Hypothalamus (tissue), 51 donors: ENCODE measurements around the gene HDAC5.
A peak's percentile ranks its signal among the peaks of the same experiment; 100 is the strongest.
"Not testable (repeated sequence)": the region's sequence is repeated elsewhere in the genome, so short reads cannot be mapped to it uniquely, and the experiment has no call there.

Source experiments
- DNase-seq, 51 donors: peaks; one replicate each; lab custom pipeline; 2025; lab: John Stamatoyannopoulos, UW

The HDAC5 gene

DNA sequence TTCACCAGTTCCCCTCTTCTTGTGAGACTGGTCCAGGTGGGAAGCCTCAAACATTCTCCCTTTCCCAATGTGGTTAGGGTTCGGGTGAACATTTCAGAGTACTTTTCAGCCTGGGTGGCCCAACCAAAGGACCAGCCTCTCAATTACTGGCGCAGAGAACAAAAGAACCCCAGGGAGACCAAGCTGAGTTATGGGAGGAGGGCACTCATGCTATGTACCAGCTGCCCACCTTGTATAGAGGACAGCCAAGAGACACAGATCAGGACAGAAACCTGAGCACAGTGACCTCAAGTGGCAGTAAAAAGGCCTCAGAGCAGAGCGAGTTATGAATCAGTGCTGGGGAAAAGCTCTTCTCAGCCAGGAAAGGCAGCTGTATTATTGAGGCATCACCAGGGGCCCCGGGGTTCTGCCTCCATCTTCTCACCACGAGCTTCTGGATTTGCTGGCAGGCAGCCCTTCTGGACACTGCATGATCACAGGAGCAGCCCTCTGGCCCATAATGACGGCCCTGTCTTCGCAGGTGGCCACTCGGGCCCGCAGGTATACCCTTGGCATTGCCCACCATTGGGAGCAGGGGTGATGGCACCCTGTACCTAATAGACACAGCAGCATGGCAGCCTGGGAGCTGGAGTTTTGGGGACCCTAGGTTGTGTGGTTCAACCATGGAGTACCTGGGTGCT, 49.1 kb downstream of the HDAC5 start:
- no peak for DNase-seq

DNA sequence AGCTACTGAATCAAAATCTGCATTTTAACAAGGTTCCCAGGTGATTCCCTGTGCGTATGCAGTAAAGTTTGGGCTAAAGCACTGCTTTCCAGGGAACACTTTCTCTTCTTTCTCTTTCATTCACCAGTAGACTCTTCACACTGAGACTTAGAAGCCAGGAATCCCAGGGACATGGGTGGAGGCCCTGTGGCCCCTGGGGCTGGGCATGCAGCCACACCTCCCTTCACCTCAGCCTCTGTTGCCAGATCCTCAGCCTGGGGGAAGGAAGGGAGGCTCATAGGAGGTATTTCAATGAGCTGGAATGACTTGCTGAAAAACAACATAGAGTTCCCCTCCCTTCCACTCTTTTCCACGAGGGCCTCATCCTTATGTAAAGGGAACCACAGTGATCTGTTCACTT, 51.7 kb downstream of the HDAC5 start:
- DNase-seq, result no peak

DNA sequence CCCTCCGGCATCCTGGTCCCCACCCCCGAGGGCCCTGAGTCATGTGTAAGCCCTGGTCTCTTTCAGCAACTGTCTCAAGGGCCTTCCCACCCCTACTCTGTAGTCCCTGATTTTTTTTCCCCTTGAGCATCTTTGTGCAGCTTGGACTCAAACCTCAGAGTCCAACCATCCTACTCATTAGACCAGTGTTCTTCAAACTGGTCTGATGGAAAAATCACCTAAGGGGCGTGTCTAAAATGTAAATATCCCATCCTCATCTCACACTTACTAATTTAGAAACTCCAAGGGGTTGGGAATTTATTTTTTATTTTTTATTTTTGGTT, 52.3 kb downstream of the HDAC5 start:
- DNase-seq, result no peak

DNA sequence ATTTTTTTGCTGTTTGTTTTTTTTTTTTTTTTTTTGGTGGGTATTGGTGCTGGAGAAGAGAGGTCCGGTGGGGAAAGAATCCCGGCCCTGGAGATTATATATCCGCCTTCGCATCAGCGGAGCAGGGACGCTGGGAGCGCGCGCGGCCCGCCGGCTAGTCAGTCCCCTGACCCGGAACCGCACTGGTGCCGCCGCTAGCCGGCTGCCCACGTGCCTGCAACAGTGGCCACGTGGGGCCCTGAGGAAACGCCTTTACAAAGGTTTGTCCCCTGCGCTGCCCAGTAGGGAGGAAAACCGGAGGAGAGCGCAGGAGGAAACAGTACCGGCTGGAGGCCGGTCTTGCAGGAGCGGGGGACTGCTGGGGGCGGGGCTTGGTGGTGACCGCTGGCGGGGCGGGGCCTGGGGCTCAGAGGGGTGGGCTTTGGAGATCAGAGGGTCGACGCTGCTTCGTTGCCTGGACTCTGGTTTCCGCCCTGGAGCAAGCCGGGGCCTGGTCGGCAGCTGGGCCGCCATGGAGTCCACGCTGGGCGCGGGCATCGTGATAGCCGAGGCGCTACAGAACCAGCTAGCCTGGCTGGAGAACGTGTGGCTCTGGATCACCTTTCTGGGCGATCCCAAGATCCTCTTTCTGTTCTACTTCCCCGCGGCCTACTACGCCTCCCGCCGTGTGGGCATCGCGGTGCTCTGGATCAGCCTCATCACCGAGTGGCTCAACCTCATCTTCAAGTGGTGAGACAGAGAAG, 52.8 kb downstream of the HDAC5 start, which contains the start of gene G6PC3:
G6PC3 (plus strand) TSS at position 281 of the 743 bp plus-strand sequence; CDS start at position 512, 231 bp downstream.
- peak; percentile 41 to 98 (median 94) for DNase-seq

DNA sequence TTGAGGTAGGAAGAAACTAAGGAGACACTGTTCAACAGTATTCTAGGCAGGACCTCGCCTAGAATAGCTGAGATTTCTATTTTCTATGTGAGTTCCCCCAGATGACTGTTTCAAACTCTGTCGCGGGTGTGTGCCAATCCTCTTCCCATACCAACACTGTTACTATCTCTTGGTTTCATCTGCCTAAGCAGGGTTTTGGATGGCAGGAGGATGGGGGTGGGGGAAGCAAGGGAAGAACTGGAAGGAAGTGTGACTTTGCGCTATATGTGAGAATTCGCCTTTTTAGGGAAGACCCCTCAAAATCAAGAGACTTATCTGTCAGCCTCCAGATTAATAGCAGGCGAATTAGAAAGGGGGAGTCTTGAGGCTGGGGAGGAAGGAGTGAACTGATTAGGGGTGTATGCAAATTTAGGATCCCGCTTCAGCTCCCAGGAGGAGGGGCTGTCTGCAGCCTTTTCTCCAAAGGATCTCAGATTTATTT, 53.4 kb downstream of the HDAC5 start:
- DNase-seq, result peak in 4 of 51 donors; percentile 8 to 58 (median 29)

DNA sequence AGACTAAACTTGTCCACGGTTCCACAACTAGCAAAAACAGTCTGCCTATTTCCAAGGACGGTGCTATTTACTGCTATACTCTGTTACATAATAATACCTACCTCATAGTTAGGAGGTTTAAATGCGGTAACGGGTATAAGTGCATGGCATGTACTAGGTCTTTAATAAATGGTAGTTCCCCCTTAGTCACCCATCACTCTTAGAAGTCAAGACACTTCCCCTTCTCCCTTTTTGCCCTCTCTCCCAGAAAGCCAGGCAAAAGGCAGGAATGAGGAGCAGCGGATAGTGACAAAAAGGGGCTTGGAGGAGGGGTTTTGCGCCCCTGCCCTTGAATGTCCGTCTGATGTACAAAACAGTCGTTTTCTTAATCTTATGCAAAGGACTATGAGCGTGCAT, 55.9 kb downstream of the HDAC5 start:
- DNase-seq, result no peak

DNA sequence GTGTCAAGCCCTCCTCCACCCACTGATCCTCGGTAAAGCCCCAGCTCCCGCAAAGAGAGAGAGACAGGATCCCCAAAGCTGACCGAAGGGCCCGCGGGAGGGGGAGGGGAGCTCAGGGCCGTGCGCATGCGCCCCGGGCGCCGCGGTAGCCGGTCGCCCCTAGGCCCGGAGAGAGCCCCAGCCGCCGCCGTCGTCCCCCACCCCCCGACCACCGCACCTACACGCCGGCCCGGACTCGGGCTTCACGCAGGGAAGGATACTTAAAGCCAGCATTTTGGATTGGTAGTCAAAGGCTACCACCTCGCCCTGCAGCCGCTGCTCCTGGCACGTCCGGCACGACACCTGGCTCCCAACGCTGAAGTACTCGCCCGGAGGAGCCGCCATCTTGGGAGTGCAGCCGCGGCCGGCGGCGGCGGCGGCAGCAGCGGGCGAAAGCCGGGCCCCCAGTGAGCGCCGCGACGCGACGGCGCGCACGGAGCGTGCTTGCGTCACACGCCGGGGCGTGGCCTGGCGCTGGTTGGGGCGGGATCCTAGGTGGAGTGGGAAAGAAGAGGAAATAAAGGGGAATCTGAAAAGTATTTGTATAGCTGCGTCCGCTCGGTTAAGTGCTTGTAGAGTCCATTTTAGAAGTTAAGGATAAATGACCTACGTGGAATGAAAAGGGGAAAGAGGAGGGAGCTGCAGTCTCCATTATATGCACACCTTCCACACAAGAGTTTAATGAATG, 57.1 kb downstream of the HDAC5 start, which contains the start of gene LSM12:
LSM12 (minus strand) TSS at position 468 of the 727 bp plus-strand sequence; CDS start at position 384, 84 bp downstream.
- peak; percentile 25 to 87 (median 70) for DNase-seq

DNA sequence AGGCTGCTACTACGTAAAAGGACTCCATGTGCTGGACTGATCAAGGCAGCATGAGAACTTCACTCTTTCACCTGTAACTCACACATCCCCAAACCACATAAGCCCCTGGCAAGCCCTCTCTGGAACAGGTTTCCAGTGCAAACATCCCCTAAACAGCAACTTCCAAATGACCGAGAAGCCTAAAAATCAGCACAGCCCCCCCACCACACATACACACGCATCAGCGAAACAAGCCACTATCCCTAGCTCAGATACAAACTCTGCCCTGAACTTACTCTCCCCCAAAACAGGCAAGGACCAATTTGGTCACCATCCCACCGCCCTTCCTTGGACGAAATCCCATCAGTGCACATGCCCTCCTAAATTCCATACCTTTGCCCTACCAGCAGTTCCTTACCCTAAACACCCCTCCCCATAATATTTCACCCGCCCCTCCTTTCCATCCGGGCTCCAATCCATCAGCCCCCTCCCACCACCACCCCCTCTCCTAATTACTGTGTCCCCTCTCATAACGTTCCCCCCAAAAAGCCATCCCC, 57.7 kb downstream of the HDAC5 start:
- peak in 1 of 51 donors; percentile 16 for DNase-seq

DNA sequence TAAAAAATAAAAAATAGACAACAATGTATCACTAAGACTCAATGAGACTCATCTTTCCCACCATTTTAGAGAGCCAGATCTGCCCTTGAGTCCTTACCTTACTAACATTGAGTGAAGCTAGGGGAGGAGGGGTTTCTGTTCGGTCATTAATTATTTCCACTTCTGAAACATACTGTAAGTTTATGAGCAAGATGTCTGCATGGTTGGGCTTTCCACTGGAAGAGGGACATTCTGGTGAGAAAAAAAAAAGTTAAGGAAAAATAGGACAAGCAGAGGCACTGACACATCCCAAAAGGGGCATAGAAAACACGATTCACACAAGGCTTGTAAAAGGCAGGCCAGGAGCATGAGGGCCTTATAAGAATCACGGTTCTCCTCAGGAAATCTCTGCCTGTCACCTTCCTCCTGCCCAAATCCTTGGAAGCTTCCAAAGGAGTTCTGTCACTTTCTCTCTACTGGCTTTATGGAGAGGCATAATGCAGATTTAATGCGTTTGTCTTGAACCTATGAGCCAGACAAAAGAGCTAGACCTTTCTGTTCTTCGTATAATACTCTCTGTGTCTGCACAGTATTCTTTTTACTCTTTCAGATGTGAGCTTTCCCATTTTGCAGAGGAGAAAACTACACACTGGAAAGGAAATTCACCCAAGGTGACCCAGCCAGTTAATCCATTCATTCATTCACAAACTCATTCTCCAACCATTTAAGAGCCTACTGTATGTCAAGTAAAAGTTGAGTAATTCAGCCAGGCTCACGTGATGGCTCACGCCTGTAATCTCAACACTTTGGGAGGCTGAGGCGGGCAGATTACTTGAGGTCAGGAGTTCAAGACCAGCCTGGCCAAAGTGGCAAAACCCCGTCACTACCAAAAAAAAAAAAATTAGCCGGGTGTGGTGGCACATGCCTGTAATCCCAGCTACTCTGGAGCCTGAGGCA, 59.5 kb downstream of the HDAC5 start:
- DNase-seq, result no peak

DNA sequence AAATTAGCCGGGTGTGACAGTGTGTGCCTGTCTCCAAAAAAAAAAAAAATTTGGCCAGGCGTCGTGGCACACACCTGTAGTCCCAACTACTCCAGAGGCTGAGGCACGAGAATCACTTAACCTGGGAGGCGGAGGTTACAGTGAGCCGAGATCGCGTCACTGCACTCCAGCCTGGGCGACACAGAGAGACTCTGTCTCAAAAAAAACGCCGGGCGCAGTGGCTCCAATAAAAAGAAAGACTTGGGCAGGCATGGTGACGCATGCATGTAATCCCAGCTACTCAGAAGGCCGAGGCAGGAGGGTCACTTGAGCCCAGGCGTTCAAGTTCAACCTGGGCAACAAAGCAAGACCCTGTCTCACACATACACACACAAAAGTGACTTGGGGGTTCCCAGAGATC, 60.6 kb downstream of the HDAC5 start:
- DNase-seq, result no peak

DNA sequence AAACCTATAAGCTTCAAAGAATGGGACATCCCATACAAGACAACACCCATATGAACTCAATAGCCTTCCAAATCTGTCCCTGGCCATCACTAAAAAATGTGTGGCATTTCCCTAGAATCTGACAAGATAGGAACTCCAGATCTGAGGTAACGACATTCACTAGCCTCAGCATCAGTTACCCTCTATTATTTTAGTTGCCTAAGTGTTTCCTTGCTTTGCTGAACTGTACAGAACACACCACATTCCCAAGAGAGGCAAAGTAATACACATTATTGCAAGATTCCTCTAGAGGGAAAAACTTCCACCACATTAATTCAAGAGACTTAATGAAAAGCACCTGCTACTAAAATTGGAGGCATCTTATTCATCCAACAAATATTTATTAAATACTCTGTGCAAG, 62.0 kb downstream of the HDAC5 start:
- no peak for DNase-seq

DNA sequence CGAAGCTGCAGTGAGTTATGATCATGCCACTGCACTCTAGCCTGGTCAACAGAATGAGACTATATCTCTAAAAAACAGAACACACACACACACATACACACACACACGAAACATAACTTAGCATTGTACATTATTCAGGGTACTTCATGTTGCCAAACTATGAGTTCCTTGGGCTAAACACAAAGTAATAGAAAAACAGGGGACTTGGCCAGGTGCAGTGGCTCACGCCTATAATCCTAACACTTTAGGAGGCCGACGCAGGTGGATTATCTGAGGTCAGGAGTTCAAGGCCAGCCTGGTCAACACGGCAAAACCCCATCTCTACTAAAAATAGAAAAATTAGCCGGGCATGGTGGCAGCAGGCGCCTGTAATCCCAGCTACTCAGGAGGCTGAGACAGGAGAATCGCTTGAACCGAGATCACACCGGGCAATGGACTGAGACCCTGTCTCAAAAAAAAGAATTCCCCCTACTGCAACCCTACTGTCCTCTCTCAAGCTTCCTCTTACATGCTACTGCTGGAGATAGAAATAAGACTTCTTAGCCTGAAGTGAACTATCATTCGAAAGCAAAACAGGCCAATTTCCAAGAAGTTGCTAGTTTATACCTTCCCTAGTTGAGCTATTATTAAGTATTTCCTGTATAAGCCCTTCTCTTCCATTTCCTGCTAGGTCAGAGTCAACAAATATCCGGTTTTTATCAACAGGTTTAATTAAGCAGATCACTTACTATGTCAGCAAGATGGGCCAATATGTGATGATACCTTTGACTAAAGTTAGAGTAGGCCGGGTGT, 64.1 kb downstream of the HDAC5 start:
- no peak for DNase-seq

DNA sequence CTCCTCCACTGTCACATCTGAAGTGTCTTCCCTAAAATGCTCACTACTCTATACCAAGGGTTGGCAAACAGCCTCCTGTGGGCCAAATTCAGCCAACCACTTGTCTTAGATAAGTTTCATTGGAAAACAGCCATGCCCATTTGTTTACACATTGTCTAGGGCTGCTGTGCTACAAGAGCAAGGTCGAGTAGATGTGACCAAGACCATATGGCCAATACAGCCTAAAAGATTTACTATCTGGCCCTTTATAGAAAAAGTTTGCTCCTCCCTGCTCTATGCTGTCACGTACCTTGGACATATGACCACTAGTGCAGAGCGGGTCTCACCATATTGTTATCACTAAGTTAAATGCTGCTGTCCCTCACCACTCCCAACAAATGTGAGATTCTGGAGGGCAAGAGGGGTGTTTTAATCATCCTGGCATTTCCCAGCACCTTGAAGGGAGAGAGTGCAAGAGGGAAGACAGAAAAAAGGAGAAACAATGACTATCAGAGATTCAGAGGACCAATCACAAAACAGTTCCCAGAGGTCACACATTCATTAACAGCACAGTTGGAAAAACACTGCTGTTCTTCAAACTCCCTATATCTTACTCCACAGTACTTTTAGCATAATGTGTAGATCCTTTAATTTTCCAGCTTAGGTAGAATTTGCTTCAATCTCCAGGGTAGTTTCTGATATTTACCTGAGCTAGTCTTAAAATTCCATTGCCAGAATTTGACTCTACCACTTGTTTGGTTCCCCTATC, 70.1 kb downstream of the HDAC5 start:
- no peak for DNase-seq

DNA sequence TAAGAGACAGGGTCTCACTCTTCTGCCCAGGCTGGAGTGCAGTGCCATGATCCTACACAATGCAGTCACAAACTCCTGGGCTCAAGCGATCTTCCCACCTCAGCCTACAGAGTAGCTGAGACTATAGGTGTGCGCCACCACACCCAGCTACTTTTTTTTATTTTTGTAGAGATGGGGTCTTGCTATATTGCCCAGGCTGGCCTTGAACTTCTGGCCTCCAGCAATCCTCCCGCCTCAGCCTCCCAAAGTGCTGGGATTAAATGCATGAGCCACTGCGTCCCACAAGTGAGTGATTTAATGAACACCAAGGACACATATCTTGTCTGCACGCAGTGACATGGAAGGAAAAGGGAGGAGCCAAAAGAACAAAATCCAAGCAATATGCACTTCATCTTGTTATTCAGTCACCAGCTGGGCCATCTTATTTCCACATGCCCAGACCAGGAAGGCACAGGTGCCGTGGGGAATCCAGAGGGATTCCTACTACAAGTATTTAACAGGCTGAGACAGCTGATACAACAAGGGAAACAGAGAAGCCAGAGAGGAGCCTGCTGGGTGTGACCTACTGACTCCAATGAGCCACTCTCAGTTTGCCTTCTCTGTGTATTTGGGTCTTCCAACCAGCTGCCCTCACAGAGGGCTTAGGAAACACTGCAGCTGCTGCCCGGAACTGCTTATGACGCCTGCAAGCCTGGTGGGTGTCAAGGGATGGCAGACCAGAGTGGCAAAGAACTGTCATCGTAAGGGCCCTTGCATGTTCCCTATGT, 74.0 kb downstream of the HDAC5 start:
- DNase-seq, result no peak

DNA sequence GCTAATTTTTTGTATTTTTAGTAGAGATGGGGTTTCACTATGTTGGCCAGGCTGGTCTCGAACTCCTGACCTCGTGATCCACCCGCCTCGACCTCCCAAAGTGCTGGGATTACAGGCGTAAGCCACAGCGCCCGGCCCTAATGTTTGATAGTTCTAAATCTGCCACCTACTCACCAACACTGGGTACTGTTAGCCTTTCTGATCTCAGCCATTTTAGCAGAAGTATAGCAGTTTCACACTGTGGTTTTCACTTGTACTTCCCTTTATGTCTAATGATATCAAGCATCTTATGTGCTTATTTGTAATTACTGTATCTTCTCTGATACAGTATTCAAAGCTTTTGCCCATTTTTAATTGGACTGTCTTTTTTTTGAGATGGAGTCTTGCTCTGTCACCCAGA, 76.5 kb downstream of the HDAC5 start:
- DNase-seq, result not testable (repeated sequence)

DNA sequence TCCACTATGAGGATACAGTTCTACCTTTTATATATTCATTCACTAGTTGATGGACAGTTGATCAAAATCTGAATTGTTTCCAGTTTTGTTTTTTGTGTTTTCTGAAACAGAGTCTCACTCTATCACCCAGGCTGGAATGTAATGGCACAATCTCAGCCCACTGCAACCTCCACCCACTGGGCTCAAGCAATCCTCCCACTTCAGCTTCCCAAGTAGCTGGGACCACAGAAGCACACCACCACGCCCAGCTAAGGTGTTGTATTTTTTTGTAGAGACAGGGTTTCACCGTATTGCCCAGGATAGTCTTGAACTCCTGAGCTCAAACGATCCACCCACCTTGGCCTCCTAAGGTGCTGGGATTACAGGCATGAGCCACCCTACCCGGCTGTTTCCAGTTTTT, 78.0 kb downstream of the HDAC5 start:
- DNase-seq, result no peak

DNA sequence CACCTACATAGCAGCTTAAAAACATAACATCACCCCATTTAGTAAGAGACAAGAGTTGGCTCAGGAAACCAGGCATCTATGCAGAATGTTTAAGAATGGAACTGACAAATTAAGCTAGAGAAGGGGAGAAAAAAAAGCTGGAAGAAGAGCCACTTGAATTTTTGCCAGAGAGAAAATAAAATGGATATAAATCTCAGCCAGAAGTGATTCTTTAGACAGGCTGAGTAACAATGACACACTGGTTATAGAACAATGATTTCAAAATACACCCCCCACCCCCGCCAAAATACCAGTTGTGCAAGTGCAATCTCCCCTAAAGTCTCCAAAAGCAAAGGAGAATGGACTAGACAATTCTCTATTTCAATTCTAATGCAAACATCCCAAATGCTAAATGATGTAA, 79.4 kb downstream of the HDAC5 start:
- peak in 1 of 51 donors; percentile 4 for DNase-seq

DNA sequence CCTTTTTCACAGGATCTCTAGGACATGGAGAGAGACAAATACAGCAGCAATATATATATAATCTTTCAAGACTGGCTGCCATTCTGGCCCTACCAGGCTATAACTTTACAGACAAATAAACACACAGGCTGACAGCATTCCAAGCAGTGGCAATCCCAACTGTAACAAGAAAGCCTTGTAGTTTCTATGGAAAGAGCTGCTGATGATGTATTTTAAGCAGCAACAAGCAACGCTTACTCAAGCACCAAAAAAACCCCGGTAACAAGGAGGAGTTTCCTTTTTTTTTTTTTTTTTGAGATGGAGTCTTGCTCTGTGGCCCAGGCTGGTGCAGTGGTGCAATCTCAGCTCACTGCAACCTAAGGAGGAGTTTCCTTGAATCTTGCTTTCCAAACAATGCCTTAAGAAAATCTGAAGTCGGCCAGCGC, 80.2 kb downstream of the HDAC5 start:
- DNase-seq, result peak in 2 of 51 donors; percentile 17 to 31
